GM18505 (cell line): Measurements from ENCODE around the gene CFAP92.

ENCODE experiments used
- ATAC-seq: cut with Tn5 transposase; IDR thresholded peaks from one replicate; pipeline ENCODE4 v1.9.1; 2021; ENCODE audit not compliant: unreplicated experiment
- POLR2A ChIP-seq: IDR thresholded peaks from 4 replicates; pipeline ENCODE4 v1.6.1; 2011; ENCODE audit warnings: borderline replicate concordance; ENCODE audit not compliant: insufficient read depth, insufficient read length; ENCODE audit errors: extremely low read depth

Gene CFAP92, protein sequence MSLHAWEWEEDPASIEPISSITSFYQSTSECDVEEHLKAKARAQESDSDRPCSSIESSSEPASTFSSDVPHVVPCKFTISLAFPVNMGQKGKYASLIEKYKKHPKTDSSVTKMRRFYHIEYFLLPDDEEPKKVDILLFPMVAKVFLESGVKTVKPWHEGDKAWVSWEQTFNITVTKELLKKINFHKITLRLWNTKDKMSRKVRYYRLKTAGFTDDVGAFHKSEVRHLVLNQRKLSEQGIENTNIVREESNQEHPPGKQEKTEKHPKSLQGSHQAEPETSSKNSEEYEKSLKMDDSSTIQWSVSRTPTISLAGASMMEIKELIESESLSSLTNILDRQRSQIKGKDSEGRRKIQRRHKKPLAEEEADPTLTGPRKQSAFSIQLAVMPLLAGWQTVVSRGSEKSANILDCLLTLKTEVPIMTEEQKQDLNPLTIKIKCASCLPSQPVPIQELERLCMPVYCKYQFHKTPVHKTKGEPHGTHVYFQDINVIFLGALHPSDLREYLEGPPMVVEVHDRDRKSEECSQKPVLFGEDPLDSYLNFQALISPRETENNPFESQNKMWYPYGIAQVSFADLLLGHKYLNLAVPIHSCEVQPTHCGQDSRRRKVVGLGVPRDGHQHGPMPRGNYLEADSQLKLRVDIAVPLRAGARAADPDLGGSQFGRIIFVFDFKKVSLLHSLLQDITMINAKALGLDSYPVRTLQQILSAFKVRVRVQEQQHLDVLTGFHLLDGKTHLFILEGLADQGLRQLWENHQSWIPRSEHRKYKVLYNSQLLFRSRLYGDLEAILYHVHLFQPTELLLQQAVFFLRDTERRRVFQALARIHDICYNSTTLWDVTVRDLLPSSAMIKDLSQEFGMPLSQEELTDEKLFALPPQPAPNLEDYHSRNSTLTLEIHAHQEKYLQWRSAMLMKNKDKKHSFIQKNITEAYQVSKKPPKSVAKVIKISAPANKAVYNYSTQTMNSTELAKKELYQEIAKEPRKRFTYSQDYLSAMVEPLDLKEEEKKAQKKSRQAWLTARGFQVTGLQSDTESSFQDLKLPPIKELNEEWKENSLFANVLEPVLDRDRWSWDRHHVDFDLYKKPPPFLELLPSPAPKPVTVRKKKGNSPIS

DNA sequence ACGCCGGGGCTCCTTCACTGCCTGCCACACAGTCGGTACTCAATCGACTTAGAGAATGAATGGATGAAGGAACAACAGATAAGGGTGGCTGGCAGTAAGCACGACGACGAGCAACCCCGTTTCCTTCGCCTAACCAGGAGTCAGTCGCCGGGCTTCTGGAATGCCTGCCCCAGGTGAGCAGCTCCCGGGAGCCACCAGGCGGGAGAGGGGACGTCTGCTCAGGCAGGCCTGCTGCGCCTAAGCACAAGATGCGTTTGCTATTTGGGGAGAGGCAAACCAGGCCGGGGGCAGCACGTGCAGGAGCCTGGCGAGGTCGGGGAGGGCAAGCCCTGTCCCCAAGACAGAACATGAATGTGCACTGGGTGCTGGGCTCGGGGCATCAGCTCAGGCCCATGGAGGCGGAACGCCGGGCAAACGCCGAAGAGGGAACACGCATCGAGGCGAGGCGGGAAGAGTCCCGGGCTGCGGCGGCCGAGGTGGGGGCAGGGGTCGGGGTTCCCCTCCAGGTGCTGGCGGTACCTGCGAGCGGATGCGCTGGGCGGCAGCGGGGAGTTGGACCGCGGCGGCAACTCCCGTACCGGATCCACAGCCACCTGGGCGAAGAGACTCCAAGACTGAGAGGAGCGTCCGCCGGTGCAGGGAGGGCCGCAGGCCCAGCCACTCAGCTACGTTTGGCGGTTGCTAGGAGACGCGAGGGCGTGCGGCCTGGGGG, at the start of gene CFAP92:
Gene CFAP92 (minus strand): TSS at position 616 of the 712 bp plus-strand sequence. CDS start 772 bp downstream, outside the sequence.
- TF ChIP-seq POLR2A, result no peak
- peak; percentile 91 for ATAC-seq

- ATAC-seq, result no peak
- TF ChIP-seq POLR2A, result no peak
Observed at GRCh38 chr3:129040579-129041300, 46.9 kb upstream of the CFAP92 start.

DNA sequence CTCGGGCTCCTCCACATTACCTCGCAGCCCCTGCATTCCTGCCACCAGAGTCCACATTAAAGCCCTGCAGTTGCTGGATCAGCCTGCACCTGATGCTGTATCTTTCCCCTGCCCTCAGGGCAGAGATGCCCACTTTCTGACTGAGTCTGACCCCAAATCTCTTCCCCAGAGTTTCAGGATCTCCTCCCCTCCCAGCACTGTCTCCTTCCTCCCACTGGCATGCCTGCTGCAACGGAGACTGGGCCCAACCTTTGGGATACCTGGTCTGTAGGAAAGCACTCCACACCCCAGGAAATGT, 46.1 kb upstream of the CFAP92 start:
- no peak for ATAC-seq
- TF ChIP-seq POLR2A, result no peak

- no peak for TF ChIP-seq POLR2A
- ATAC-seq, result no peak
Observed at GRCh38 chr3:129039271-129040038, 45.6 kb upstream of the CFAP92 start.

DNA sequence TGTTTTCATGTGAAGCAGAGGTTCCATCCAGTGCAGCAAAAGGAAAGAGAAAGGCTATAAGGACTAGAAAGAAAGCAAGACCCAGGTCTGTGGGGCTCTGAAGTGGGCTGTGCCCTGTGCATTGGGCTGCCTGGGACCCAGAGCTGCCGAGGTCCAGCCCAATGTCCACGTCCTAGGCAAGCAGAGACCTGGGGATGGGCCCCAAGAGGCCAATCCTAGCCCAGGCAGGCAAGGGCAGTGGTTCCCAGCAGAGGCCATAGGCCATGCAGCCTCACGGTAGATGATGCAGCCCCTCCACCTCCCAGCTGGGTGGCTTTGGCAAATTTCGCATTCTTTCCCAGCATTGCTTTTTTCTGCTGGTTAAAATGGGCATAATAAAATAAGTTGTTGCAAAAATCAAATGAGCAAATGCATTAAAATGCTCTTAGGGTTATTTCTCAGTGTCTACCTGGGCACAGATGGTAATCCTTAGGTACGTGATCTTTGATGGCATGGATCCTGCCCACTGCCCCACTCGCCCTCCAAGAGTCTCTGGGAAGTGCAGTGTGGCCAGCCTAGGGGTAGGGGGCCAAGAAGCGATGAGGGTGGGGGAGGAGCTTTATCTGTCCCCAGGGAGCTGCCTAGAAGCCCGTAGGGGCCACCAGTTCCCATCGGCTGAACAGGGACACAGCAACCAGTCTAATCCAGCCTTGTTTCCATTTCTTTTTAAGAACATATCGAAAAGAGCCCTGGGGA, 44.4 kb upstream of the CFAP92 start:
- no peak for TF ChIP-seq POLR2A
- ATAC-seq, result no peak

GRCh38 chr3:129037093-129037419, 43.2 kb upstream of the CFAP92 start:
- no peak for TF ChIP-seq POLR2A

DNA sequence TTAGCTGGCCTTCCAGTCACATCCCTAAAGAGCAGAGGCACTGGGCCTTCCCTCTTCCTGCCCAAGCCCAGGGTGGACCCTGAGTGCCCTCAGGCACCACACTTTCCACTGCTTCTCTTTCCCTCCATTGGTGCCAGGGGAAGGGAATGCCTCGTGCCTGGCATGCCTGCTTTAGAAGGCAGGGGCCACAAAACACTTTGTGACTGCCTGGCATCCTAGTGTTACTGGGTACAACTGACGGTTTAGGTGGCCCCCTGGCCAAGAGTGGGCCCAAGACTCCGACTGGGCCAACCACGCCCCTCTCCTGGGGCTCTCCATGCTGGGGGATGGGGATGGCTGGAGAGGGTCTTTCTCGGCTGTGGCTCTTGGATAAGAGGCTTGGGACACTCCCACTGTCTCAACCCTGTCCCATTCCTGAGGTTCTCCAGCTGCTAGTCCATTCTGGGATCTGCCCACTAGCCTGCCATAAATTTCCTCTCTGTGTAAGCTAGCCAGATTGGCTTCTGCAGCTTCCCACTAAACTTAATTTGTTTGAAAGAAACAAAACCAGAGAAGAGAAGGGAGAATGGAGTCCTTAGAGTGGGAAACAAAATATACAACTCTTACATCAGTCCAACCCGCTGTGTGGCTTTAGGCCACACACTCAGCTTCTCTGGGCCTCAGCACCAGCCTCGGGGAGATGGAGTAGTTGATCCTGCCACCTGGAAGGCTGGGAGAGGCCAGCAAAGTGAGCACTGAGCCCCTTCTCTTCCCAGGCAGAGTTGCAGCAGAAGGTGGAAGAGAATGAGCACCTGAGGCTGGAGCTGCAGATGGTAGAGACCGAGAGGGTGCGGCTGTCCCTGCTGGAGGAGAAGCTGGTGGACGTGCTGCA, 42.6 kb upstream of the CFAP92 start:
- TF ChIP-seq POLR2A, result no peak
- no peak for ATAC-seq

More at GRCh38 chr3:129037093-129037419, 43.2 kb upstream of the CFAP92 start:
- no peak for ATAC-seq

DNA sequence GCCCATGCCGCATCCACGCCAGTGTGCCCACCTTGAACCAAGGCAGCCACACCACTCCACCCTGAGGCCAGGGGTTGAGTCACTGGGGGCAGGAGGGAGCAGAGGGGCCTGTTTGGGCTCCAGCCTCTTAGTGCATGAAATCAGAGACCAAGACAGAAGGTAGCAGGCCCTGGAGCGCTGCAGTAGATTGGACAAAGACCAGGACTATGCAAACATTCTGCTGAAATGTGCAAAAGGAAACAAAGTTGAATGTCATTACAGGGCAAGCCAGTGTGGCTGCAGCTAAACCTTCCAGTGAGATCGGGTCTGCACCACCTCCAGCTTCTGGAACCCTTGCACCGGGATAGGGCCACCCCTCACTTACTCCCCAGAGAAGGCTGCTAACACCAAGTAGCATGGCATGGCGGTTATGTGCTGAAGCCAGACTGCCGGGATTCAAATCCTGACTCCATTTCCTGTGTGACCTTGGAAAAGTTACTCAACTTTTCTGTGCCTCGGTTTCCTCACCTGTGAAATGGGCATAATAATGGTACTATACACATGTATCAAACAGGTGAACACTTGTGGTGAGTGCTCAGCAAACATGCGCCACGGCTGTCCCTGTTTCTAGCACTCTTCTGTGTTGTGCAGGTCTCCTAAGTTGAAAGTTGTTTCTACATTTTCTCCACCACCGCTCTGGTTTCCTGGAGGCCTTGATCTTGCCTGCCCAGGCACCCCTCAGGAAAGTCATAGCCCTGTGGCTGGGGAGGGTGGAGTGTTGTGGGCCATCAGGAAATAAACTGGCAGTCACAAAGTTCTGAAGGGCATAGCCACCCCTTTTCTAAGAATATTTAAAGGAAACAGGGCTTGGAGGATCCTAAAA, 41.7 kb upstream of the CFAP92 start:
- TF ChIP-seq POLR2A, result no peak
- no peak for ATAC-seq

DNA sequence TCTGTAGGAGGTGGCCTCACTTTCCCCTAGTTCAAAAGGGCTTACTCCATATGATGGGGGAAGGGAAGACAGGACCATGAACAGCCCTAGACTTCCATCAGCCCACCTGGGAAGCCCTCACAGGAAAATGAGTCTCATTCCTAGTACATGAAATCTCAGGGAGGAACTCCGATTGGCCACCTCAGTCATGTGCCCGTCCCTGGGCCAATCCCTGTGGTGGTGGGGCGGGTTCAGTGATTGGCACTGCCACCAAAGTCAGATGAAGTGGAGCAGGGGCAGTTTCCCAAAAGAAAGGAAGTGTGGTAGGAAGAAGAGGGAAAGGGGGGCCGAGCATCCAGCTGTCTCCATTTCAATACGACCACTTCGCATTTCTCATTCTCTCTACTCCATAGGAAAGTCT, 40.8 kb upstream of the CFAP92 start:
- ATAC-seq, result no peak
- no peak for TF ChIP-seq POLR2A
